Suppressor macrophage treated with lipopolysaccharide for 4 hours (primary cell): ENCODE measurements around the gene PCDHGA7.
A peak's percentile ranks its signal among the peaks of the same experiment; 100 is the strongest.
"Not testable (repeated sequence)": the region's sequence is repeated elsewhere in the genome, so short reads cannot be mapped to it uniquely, and the experiment has no call there.

ENCODE experiments used
- DNase-seq: peaks from one replicate; pipeline ENCODE4 v3.0.0-alpha.2; 2020

PCDHGA7 gene

DNA sequence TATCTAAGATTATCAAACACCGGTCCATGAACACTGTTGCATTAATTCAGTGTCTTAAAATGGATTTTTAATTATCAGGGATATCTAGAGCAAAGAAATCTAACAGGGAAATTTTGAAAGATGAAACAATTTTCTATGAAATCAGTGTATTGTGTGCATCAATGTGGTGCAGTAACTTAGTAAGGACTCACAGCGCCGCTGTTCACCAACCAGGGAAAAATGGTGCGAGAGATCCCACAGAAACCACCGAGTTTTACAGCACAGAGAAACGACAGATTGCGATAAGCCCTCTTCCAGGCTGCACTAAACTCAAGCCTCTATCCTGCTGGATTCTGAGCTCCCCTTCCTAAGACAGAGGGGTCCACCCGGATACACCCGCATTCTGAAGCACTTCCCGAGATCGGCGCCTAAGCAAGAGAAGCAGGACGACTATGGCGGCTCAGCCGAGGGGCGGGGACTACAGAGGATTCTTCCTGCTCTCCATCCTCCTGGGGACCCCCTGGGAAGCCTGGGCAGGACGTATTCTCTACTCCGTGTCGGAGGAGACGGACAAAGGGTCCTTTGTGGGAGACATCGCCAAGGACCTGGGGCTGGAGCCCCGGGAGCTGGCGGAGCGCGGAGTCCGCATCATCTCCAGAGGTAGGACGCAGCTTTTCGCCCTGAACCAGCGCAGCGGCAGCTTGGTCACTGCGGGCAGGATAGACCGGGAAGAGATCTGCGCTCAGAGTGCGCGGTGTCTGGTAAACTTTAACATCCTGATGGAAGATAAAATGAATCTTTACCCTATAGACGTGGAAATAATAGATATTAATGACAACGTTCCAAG is at the start of gene PCDHGA7:
Gene PCDHGA7 (plus strand): TSS at position 274 of the 826 bp plus-strand sequence. CDS start 158 bp downstream, at position 432.
- no peak for DNase-seq

DNA sequence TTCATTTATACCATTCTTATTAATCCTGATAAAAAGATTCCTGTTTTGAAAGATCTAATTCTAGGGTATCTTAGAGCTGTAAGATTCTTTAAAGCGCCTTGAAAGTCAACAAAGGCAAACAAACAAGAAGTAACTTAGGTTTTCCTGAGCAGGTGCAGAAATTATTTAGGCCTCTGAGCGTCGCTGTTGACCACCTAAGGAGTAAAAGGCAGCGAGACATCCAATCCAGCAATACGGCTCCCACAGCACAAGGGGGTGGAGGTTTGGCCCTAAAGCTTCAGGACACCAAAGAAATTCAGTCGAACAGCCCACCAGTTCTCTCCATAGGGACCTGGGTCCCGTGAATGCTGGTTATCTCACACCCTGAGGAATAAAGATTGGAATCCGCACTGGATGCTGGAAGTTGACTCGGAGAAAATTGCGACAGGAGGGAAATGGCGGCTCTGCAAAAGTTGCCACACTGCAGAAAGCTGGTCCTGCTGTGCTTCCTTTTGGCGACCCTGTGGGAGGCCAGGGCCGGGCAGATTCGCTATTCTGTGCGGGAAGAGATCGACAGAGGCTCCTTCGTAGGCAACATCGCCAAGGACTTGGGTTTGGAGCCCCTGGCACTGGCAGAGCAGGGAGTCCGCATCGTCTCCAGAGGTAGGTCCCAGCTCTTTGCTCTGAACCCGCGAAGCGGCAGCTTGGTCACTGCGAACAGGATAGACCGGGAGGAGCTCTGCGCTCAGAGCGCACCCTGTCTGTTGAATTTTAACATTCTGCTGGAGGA is 43.8 kb upstream of the PCDHGA7 start, which contains the start of gene PCDHGA2:
Gene PCDHGA2 (plus strand): TSS at position 223 of the 769 bp plus-strand sequence.
- DNase-seq: no peak

DNA sequence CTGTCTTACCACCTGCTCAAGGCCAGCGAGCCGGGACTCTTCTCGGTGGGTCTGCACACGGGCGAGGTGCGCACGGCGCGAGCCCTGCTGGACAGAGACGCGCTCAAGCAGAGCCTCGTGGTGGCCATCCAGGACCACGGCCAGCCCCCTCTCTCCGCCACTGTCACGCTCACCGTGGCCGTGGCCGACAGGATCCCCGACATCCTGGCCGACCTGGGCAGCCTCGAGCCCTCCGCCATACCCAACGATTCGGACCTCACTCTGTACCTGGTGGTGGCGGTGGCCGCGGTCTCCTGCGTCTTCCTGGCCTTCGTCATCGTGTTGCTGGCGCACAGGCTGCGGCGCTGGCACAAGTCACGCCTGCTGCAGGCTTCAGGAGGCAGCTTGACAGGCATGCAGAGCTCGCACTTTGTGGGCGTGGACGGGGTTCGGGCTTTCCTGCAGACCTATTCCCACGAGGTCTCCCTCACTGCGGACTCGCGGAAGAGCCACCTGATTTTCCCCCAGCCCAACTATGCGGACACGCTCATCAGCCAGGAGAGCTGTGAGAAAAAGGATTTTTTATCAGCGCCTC is 41.7 kb upstream of the PCDHGA7 start:
- DNase-seq: not testable (repeated sequence)

DNA sequence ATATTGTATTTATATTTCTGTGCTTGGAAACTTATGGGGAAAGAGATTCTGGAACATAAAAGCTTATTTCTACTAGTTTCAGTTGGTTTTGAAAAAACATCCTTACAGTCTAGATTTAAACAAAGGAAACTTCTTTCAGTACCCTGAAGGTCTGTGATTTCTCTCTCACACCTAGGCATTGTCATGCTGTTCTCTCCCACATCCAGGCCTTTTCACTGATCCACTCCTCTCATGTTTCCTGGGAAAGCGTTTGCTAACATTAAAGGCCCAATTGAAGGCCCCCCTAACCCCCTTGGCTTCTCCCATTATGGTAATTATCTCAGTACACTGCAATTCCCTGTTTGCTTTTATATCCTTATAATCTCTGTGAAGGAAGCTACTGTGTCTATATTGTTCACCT is 39.8 kb upstream of the PCDHGA7 start:
- no peak for DNase-seq

DNA sequence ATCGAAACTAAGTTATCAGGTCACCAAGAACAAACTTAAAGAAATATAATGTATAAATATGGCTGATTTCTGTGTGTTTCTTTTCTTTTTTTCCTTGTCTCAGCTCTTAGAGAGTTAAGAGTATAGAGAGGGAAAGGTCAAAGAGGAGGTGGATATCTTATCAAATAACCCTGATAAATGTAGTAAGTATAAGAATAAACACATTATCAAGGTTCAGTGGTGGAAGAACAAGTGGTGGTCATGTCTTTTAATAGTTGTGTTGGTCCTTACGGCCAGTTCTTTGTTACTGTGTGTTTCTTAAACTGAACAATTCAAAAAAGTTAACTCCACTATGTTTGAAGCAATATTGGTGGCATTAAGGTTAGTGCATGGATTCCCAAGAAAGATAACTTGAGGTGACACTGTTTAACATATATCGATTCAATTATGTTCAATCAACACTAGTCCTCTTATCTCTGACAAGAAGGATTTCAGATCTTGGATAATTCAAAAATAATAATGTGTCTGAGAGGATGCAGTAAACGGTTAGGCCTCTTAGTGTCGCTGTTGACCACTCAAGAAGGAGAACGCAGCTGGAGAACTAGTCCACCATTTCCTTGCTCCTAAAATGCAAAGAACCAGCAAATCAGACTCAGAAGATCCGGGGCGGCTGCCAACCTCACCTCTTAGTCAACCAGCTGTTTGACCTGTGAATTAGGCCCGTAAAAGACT is 39.1 kb upstream of the PCDHGA7 start, which contains the start of gene PCDHGA3:
Gene PCDHGA3 (plus strand): TSS at position 588 of the 711 bp plus-strand sequence. CDS start 205 bp downstream, outside the sequence.
- DNase-seq: no peak

DNA sequence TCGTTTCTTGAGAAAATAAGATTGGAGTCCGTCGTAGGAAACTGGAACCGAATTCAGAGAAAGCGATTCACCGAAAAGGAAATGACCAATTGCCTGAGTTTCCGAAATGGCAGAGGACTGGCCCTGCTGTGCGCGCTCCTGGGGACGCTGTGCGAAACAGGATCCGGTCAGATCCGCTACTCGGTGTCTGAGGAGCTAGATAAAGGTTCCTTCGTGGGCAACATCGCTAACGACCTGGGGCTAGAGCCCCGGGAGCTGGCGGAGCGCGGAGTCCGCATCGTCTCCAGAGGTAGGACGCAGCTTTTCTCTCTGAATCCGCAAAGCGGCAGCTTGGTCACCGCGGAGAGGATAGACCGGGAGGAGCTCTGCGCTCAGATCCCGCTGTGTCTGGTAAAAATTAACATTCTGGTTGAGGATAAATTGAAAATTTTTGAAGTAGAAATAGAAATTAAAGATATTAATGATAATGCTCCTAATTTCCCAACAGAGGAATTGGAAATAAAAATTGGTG is 38.5 kb upstream of the PCDHGA7 start:
- DNase-seq: no peak

DNA sequence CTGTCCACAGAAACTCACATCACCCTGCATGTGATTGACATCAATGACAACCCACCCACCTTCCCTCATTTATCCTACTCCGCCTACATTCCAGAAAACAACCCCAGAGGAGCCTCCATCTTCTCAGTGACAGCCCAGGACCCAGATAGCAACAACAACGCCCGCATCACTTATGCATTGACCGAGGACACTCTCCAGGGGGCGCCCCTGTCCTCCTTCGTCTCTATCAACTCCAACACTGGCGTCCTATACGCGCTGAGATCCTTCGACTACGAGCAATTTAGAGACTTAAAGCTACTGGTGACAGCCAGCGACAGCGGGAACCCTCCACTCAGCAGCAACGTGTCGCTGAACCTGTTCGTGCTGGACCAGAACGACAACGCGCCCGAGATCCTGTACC is 37.2 kb upstream of the PCDHGA7 start:
- no peak for DNase-seq

DNA sequence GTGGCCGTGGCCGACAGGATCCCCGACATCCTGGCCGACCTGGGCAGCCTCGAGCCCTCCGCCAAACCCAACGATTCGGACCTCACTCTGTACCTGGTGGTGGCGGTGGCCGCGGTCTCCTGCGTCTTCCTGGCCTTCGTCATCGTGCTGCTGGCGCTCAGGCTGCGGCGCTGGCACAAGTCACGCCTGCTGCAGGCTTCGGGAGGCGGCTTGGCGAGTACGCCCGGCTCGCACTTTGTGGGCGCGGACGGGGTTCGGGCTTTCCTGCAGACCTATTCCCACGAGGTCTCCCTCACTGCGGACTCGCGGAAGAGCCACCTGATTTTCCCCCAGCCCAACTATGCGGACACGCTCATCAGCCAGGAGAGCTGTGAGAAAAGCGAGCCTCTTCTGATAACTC is 36.5 kb upstream of the PCDHGA7 start:
- not testable (repeated sequence) for DNase-seq

DNA sequence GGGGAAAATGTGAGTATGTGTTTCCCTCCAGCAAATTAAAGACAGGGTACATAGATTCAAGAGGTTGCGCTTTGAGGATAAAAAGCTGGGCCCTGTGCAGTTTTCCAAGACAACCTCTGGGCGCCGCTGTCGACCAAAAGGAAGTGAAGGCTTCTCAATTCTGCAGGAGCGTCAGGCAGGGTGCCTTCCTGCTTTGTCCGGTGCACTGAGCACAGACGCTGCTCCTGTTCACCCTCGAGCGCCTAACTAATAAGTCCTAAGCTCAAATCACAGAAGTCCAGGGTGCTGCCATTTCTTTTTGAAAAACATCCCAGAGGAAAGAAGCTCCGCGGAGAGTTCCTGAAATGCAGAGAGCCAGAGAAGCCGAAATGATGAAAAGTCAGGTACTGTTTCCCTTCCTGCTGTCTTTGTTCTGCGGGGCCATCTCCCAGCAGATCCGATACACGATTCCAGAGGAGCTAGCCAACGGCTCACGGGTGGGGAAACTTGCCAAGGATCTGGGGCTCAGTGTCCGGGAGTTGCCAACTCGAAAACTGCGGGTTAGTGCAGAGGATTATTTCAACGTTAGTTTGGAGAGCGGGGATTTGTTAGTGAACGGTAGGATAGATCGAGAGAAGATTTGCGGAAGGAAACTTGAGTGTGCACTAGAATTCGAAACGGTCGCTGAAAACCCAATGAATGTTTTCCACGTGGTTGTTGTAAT is 32.5 kb upstream of the PCDHGA7 start, which contains the start of gene PCDHGB1:
Gene PCDHGB1 (plus strand): TSS at position 183 of the 703 bp plus-strand sequence. CDS start 162 bp downstream, at position 345.
- no peak for DNase-seq

DNA sequence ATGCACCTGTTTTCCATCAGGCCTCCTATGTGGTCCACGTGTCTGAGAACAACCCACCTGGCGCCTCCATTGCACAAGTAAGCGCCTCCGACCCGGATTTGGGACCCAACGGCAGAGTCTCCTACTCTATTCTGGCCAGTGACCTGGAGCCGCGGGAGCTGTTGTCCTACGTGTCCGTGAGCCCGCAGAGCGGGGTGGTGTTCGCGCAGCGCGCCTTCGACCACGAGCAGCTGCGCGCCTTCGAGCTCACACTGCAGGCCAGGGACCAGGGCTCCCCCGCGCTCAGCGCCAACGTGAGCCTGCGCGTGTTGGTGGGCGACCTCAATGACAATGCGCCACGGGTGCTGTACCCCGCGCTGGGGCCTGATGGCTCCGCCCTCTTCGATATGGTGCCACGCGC is 31.0 kb upstream of the PCDHGA7 start:
- no peak for DNase-seq

DNA sequence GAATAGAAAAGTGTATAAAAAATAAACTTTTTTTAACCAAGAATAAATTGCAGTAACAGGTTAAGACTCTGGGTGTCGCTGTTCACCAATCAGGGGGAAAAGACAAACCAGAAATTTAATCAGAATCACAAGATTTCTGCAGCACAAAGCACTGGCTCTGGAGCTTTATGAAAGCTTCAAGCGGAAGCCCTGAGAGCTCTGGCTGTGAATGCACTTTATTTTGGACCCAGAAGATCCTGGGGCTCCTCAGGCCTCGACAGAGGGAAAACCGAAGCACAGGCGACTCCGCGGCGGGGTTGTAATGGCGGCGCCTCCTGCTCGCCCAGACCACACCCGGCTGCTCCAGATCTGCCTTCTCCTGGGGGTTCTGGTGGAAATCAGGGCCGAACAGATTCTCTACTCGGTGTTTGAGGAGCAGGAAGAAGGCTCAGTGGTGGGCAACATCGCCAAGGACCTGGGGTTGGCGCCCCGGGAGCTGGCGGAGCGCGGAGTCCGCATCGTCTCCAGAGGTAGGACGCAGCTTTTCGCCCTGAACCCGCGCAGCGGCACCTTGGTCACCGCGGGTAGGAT is 27.6 kb upstream of the PCDHGA7 start, which contains the start of gene PCDHGA4:
Gene PCDHGA4 (plus strand): TSS at position 122 of the 570 bp plus-strand sequence. CDS start 87 bp downstream, at position 209.
- DNase-seq: no peak

DNA sequence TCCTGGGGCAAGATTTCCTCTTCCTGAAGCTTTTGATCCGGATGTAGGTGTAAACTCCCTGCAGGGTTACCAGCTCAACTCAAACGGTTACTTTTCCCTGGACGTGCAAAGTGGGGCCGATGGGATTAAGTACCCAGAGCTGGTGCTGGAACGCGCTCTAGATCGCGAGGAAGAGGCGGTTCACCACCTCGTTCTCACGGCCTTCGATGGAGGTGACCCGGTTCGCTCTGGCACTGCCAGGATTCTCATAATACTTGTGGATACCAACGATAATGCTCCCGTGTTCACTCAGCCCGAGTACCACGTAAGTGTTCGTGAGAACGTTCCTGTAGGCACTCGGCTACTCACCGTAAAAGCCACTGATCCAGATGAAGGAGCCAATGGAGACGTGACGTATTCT is 26.9 kb upstream of the PCDHGA7 start:
- DNase-seq: no peak

DNA sequence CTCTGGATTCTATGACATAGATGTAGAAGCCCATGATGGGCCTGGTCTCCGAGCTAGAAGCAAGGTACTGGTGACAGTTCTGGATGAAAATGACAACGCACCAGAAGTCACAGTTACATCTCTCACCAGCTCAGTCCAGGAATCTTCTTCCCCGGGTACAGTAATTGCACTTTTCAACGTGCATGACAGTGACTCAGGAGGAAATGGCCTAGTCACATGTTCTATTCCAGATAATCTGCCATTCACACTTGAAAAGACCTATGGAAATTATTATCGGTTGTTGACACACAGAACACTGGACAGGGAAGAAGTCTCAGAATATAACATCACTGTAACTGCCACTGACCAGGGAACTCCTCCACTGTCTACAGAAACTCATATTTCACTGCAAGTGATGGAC is 26.4 kb upstream of the PCDHGA7 start:
- DNase-seq: no peak

DNA sequence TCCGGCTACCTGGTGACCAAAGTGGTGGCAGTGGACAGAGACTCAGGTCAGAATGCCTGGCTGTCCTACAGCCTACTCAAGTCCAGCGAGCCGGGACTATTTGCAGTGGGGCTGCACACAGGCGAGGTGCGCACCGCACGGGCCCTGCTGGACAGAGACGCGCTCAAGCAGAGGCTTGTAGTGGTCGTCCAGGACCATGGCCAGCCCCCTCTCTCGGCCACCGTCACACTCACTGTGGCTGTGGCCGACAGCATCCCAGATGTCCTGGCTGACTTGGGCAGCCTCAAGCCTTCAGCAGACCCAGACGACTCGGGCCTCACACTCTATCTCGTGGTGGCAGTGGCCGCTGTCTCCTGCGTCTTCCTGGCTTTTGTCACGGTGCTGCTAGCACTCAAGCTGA is 25.6 kb upstream of the PCDHGA7 start:
- DNase-seq: no peak

DNA sequence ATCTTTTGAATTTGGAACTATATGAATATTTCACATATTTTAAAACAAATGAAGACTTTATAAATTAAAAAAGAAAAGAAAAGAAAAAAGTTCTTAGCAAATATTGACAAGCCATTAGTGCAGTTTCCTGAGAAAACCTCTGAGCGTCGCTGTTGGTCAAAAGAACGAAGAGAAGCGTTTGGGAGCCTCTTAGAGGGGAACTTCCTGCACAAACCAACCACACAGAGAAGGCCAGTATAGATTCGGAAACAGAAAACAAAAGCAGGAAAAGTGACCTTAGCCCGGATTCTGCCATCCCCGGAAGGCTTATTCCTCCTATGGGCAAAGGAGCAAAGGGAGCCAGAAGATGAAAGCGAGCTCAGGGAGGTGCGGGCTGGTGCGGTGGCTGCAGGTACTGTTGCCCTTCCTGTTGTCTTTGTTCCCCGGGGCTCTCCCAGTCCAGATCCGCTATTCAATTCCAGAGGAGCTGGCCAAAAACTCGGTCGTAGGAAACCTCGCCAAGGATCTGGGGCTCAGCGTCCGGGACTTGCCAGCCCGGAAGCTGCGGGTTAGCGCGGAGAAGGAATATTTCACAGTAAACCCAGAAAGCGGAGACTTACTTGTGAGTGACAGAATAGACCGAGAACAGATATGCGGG is 22.6 kb upstream of the PCDHGA7 start, which contains the start of gene PCDHGB2:
Gene PCDHGB2 (plus strand): TSS at position 205 of the 637 bp plus-strand sequence. CDS start 142 bp downstream, at position 347.
- peak; percentile 29 for DNase-seq

DNA sequence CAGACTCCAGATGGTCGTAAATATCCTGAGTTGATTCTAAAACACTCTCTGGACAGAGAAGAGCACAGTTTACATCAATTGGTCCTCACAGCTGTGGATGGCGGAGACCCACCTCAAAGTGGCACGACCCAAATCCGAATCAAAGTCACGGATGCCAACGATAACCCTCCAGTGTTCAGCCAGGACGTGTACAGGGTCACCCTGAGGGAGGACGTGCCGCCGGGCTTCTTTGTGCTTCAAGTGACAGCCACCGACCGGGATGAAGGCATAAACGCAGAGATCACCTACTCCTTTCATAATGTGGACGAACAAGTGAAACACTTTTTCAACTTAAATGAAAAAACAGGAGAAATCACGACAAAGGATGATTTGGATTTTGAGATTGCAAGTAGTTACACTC is 21.9 kb upstream of the PCDHGA7 start:
- DNase-seq: no peak

DNA sequence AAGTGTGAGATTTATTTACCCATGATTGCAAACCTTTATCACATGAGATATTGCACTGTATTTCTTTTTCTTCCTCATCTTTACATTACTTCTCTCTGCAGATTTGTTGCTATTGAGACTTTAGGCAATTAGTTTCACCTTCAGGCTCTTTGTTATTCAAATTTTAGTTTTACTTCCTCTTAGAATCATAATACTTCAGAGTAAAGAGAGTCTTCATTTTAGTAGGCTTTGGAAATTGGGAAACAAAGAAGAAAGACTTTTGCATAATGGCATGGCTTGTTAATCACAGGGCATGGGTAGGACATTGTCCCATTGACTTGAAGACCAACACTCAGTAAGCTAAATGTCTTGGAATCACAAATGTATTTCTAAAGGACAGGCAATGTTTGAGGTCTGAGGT is 19.8 kb upstream of the PCDHGA7 start:
- DNase-seq: no peak

DNA sequence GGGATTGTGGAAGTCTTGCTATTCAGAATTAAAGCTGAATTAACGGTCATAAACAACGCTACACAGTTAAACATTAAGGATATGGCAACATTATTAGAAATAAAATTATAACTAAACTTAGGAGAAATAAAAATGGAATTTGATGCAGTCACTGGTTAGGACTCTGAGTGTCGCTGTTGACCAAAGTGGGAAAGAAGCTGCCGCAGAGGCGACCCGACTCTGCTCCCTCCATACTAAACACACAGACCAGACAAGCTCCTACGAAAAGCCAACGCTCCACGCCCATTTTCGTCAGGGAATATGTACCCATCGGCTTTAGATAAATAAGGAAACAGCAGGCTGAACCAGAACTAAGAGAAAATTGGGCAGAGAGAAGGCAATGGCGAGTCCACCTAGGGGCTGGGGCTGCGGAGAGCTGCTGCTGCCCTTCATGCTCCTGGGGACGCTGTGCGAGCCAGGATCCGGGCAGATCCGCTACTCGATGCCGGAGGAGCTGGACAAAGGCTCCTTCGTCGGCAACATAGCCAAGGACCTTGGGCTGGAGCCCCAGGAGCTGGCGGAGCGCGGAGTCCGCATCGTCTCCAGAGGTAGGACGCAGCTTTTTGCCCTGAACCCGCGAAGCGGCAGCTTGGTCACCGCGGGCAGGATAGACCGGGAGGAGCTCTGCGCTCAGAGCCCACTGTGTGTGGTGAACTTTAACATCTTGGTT is 18.4 kb upstream of the PCDHGA7 start, which contains the start of gene PCDHGA5:
Gene PCDHGA5 (plus strand): TSS at position 211 of the 709 bp plus-strand sequence. CDS start 169 bp downstream, at position 380.
- DNase-seq: no peak

DNA sequence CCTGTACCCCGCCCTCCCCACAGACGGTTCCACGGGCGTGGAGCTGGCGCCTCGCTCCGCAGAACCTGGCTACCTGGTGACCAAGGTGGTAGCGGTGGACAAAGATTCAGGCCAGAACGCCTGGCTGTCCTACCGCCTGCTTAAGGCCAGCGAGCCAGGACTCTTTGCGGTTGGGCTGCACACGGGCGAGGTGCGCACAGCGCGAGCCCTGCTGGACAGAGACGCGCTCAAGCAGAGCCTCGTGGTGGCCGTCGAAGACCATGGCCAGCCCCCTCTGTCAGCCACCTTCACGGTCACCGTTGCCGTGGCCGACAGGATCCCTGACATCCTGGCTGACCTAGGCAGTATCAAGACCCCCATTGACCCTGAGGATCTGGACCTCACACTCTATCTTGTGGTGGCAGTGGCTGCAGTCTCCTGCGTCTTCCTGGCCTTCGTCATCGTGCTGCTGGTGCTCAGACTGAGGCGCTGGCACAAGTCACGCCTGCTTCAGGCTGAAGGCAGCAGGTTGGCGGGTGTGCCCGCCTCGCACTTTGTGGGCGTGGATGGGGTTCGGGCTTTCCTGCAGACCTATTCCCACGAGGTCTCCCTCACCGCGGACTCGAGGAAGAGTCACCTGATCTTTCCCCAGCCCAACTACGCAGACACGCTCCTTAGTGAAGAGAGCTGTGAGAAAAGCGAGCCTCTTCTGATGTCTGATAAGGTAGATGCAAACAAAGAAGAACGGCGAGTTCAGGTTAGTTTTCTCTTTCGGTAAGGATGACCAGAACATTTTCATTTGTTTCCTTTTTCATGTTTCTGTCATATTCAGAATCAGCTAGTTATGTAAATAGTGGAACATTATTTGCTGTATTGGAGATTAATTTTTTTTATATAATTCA is 16.3 kb upstream of the PCDHGA7 start:
- DNase-seq: no peak
